Rectal smooth muscle tissue (tissue), 1 donor: ENCODE measurements around the gene FRMPD3.

ENCODE experiments used
- H3K27ac ChIP-seq: one replicate; pipeline ENCODE4 v1.7.0; 2013; ENCODE audit warnings: low read depth, low read length, inconsistent platforms
- H3K27me3 ChIP-seq: one replicate; pipeline ENCODE4 v1.7.0; 2013; ENCODE audit warnings: low read length; ENCODE audit not compliant: control insufficient read depth, insufficient read depth
- H3K36me3 ChIP-seq: one replicate; pipeline ENCODE4 v1.7.0; 2013; ENCODE audit warnings: low read length; ENCODE audit not compliant: control insufficient read depth, insufficient read depth
- H3K4me1 ChIP-seq: one replicate; pipeline ENCODE4 v1.7.0; 2013; ENCODE audit warnings: low read length; ENCODE audit not compliant: control insufficient read depth, insufficient read depth
- H3K4me3 ChIP-seq: one replicate; pipeline ENCODE4 v1.7.0; 2013; ENCODE audit warnings: low read length
- H3K9ac ChIP-seq: one replicate; pipeline ENCODE4 v1.7.0; 2013; ENCODE audit warnings: low read length

The FRMPD3 gene

GRCh38 chrX:107448998-107449835 is at the start of gene FRMPD3:
TSS of gene FRMPD3 (plus strand) at chrX:107449652. CDS start at chrX:107526589, 76,937 bp downstream.
- Histone ChIP-seq H3K36me3 (no peaks in the 10 kb centered on the region), H3K4me3 (peak within 1 kb of the TSS; percentile 29), H3K27ac (no peak within 1 kb of the TSS), H3K9ac (no peak within 1 kb of the TSS), H3K27me3 (peaks cover 17% of the 10 kb centered on the region), H3K4me1 (no peaks in the 10 kb centered on the region)

- no peak overlapping the region for H3K4me3 ChIP-seq
- H3K27me3 ChIP-seq: peaks cover 4% of the 10 kb centered on the region
- no peaks in the 10 kb centered on the region for H3K36me3 ChIP-seq
- H3K4me1 ChIP-seq: no peaks in the 10 kb centered on the region
- no peak overlapping the region for H3K27ac ChIP-seq
- no peak overlapping the region for H3K9ac ChIP-seq
These were observed 28.9 kb upstream of the FRMPD3 start for GRCh38 chrX:107420571-107420970.

- Histone ChIP-seq H3K4me3 (no peak overlapping the region), H3K4me1 (no peaks in the 10 kb centered on the region), H3K27me3 (peaks cover 4% of the 10 kb centered on the region), H3K36me3 (no peaks in the 10 kb centered on the region), H3K27ac (no peak overlapping the region), H3K9ac (no peak overlapping the region)
These were observed 28.1 kb upstream of the FRMPD3 start for GRCh38 chrX:107421337-107421861.

- Histone ChIP-seq H3K4me3 (no peak overlapping the region), H3K4me1 (no peaks in the 10 kb centered on the region), H3K36me3 (no peaks in the 10 kb centered on the region), H3K27ac (no peak overlapping the region), H3K27me3 (no peaks in the 10 kb centered on the region), H3K9ac (no peak overlapping the region)
These were observed 20.4 kb upstream of the FRMPD3 start for GRCh38 chrX:107429090-107429489.

- H3K27ac ChIP-seq: no peak overlapping the region
- no peak overlapping the region for H3K4me3 ChIP-seq
- no peaks in the 10 kb centered on the region for H3K36me3 ChIP-seq
- no peaks in the 10 kb centered on the region for H3K4me1 ChIP-seq
- no peak overlapping the region for H3K9ac ChIP-seq
- no peaks in the 10 kb centered on the region for H3K27me3 ChIP-seq
These were observed 9.3 kb upstream of the FRMPD3 start for GRCh38 chrX:107440187-107440586.

GRCh38 chrX:107440692-107441091 is 8.8 kb upstream of the FRMPD3 start:
- H3K27ac ChIP-seq: no peak overlapping the region
- no peak overlapping the region for H3K9ac ChIP-seq
- H3K4me1 ChIP-seq: no peaks in the 10 kb centered on the region
- H3K36me3 ChIP-seq: no peaks in the 10 kb centered on the region
- no peaks in the 10 kb centered on the region for H3K27me3 ChIP-seq
- H3K4me3 ChIP-seq: no peak overlapping the region

- no peaks in the 10 kb centered on the region for H3K36me3 ChIP-seq
These were observed 6.4 kb upstream of the FRMPD3 start for GRCh38 chrX:107442914-107443527.

GRCh38 chrX:107445146-107445545 is 4.3 kb upstream of the FRMPD3 start:
- Histone ChIP-seq H3K4me1 (no peaks in the 10 kb centered on the region), H3K9ac (no peak overlapping the region), H3K27me3 (peaks cover 3% of the 10 kb centered on the region), H3K36me3 (no peaks in the 10 kb centered on the region), H3K4me3 (no peak overlapping the region), H3K27ac (no peak overlapping the region)

More at GRCh38 chrX:107442914-107443527, 6.4 kb upstream of the FRMPD3 start:
- Histone ChIP-seq H3K4me3 (no peak overlapping the region), H3K27me3 (no peaks in the 10 kb centered on the region), H3K4me1 (no peaks in the 10 kb centered on the region), H3K9ac (no peak overlapping the region), H3K27ac (no peak overlapping the region)

- Histone ChIP-seq H3K27ac (no peak overlapping the region), H3K36me3 (no peaks in the 10 kb centered on the region), H3K4me3 (no peak overlapping the region), H3K9ac (no peak overlapping the region), H3K27me3 (peaks cover 5% of the 10 kb centered on the region), H3K4me1 (no peaks in the 10 kb centered on the region)
These were observed 3.8 kb upstream of the FRMPD3 start for GRCh38 chrX:107445631-107446030.

- no peaks in the 10 kb centered on the region for H3K36me3 ChIP-seq
- no peak overlapping the region for H3K4me3 ChIP-seq
- H3K27ac ChIP-seq: no peak overlapping the region
- no peak overlapping the region for H3K9ac ChIP-seq
- peaks cover 17% of the 10 kb centered on the region for H3K27me3 ChIP-seq
- H3K4me1 ChIP-seq: no peaks in the 10 kb centered on the region
These were observed 1.8 kb upstream of the FRMPD3 start for GRCh38 chrX:107447642-107448041.

GRCh38 chrX:107448625-107448997 is 841 bp upstream of the FRMPD3 start:
- H3K4me3 ChIP-seq: peak overlapping the region; percentile 29
- no peaks in the 10 kb centered on the region for H3K4me1 ChIP-seq
- H3K36me3 ChIP-seq: no peaks in the 10 kb centered on the region
- H3K27me3 ChIP-seq: peaks cover 17% of the 10 kb centered on the region
- no peak overlapping the region for H3K27ac ChIP-seq
- H3K9ac ChIP-seq: no peak overlapping the region

GRCh38 chrX:107450823-107451509 is 1.5 kb downstream of the FRMPD3 start:
- no peak overlapping the region for H3K9ac ChIP-seq
- no peak overlapping the region for H3K27ac ChIP-seq
- peaks cover 20% of the 10 kb centered on the region for H3K27me3 ChIP-seq
- H3K36me3 ChIP-seq: no peaks in the 10 kb centered on the region
- H3K4me3 ChIP-seq: no peak overlapping the region
- H3K4me1 ChIP-seq: no peaks in the 10 kb centered on the region
